H1 (cell line): Measurements from ENCODE around the gene ZC3H18. TPM values are rescaled to one million over a fixed set of nuclear protein-coding genes. Genes with fewer than 3 reads are reported as not detected.

ENCODE experiments used
- ATF3 ChIP-seq: IDR thresholded peaks from 2 replicates; pipeline ENCODE4 v1.6.1; 2011; ENCODE audit warnings: low read depth, mild to moderate bottlenecking, low read length; ENCODE audit not compliant: insufficient read depth
- CHD7 ChIP-seq: fragments of 300-600 bp; sonication (generic); IDR thresholded peaks from 2 replicates; pipeline ENCODE4 v1.7.1; 2012; ENCODE audit warnings: low read length, moderate library complexity, mild to moderate bottlenecking, inconsistent platforms; ENCODE audit not compliant: insufficient replicate concordance
- CTBP2 ChIP-seq: IDR thresholded peaks from 2 replicates; pipeline ENCODE4 v1.7.0; 2011; ENCODE audit warnings: borderline replicate concordance, mild to moderate bottlenecking, moderate library complexity, mixed read lengths, low read length; ENCODE audit not compliant: insufficient read depth, insufficient read length
- GTF2F1 ChIP-seq: IDR thresholded peaks from 2 replicates; pipeline ENCODE4 v1.6.1; 2012; ENCODE audit warnings: low read depth, low read length, improper control_type of control experiment, borderline replicate concordance
- KDM5A ChIP-seq: fragments of 200-600 bp; IDR thresholded peaks from 2 replicates; pipeline ENCODE4 v1.7.1; 2012; ENCODE audit warnings: mild to moderate bottlenecking, low read length, inconsistent platforms, mixed read lengths
- RAD21 ChIP-seq, 2 experiments: IDR thresholded peaks in 1 of 2; conservative IDR thresholded peaks in 1 of 2; 2 replicates each; pipeline ENCODE4 v1.6.1; 2011; ENCODE audit warnings: low read depth in 2 of 2, low read length in 2 of 2, improper control_type of control experiment in 1 of 2, inconsistent platforms in 1 of 2, mild to moderate bottlenecking in 1 of 2, moderate library complexity in 1 of 2
- SRF ChIP-seq: IDR thresholded peaks from 2 replicates; pipeline ENCODE4 v1.6.1; 2011; ENCODE audit warnings: mild to moderate bottlenecking, low read depth, low read length, moderate library complexity
- TEAD4 ChIP-seq: IDR thresholded peaks from 2 replicates; pipeline ENCODE4 v1.6.1; 2012; ENCODE audit warnings: low read depth, low read length, inconsistent platforms, mixed read lengths
- polyA plus RNA-seq, 7 experiments: library from polyadenylated mRNA; depleted of rRNA in 3 of 7; stranded (reverse) in 5 of 7; unstranded in 2 of 7; fragments of >200 nt in 5 of 7; fragments of 200-250 nt in 2 of 7; gene quantifications; 1 replicate in 5 of 7; 2 replicates in 1 of 7; 4 replicates in 1 of 7; pipeline versions ENCODE4 v1.2.1 to v1.2.3, GENCODE V29; 2011 to 2013; ENCODE audit warnings: missing spikeins in 2 of 7, mixed read lengths in 2 of 7
- total RNA-seq: library from RNA; stranded (reverse); fragmentation: NEBNext Ultra II Directional; extraction: Animal tissue kit (Norgen Biotek cat#: 25700); gene quantifications from 2 replicates; pipeline ENCODE4 v1.2.1, GENCODE V29; 2021

Gene ZC3H18
- total and polyA plus RNA-seq, 2 of the 8 experiments (the other 6 are each of a cell fraction or from before 2014, with no cell fraction given), result 12.1 to 73.2 TPM

DNA sequence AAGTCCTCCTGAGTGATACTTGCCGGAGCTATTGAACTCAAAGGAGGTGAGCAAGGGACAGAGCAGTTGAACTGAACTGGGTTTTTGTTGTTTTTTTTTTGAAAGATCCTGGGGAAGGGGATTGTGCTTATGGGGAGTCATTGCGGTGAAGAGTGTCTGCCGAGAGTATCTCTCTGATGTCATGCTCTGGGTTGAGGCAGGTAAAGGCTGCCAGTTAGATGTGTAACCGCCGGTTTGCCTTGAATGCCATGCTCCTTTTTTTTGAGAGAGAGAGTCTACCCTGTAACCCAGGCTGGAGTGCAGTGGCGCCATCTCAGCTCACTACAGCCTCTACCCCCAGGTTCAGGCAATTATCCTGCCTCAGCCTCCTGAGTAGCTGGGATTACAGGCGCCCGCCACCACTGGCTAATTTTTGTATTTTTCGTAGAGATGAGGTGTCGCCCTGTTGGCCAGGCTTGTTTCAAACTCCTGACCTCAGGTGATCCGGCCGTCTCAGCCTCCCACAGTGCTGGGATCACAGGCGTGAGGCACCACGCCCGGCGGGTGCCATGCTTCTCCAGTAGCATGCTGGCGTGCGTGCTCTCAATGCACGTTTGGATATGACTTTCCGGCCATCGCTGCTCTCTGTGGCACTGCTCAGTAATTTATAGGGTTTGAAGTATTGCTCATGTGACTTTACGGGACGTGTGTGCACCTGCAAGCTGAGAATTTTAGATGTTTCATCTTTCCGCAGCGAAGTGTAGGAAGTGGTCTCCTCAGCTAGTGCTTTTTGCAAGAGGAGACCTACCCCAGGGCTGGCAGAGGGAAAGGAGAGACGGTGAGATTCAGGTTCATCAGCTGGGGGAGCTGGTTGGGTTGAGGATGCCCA lies 8.5 kb downstream of the ZC3H18 start (continued):
- no peak for TF ChIP-seq CHD7
- TF ChIP-seq TEAD4, result no peak
- TF ChIP-seq GTF2F1, result no peak
- no peak for TF ChIP-seq KDM5A
- TF ChIP-seq RAD21 (IDR thresholded peaks at IDR 0.05 in 1 of 2, conservative IDR thresholded peaks at IDR 0.05 in 1 of 2; ENCODE audit: low read depth in 2 of 2, low read length in 2 of 2), result no peak
- TF ChIP-seq SRF, result no peak
- TF ChIP-seq ATF3, result no peak
- no peak for TF ChIP-seq CTBP2
